ENCODE results near the gene KIF26B.

KIF26B gene

DNA sequence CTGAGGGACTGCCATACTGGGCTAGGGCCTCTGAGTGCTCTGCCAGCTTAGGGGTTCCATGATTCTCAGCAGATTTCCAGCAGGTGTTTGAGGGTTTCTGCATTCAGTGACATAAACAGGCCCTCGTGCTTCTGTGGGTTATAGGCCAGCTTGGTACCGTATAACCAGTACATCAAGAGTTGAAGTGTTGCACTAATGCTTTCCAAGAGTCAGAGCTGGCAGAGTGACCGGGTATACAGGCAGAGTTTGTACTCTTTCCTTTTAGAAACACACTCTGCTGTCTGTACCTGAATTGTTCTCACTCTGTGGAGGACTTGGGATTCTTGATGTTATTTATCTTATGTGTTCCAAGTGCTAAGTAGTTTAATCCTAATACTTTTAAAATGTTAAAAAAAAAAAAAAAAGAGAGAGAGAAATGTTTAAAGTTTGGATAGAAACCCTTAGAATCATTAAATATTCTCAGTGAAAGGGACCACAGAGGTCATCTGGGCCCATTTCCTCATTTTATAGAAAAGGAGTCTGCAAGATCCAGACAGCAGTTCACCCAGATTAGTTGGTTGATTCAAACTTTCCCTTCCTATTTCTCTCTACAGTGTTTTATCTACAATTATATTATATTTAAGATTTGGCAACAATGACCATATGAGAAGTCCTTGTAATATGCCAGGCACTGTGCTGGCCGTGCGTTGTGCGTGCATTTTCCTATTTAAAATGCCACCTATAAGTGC lies 325.8 kb downstream of the KIF26B start:
- DNase-seq: no peak

- no peak for DNase-seq
Measured at GRCh38 chr1:245481261-245481660, 326.5 kb downstream of the KIF26B start.

DNA sequence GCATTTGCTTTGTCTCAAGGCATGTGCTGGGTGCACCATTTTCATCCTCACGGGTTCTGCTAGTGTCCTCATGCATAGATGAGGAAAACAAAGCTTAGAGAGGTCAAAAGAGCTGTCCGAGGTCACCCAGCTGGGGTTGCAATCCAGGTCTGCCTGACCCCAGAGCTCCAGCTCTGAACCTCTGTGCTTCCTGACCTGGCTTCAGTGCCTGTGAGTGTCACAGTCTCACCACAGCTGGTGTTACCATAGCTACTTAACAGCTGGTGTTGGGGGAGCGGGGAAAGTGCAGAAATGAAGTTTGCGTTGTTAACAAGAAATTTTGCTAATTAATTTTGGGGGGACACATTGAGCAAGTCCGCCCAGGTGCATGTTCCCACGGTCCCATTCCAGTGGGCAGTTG lies 328.5 kb downstream of the KIF26B start:
- DNase-seq: no peak

GRCh38 chr1:245484176-245484575 lies 329.4 kb downstream of the KIF26B start:
- no peak for DNase-seq

GRCh38 chr1:245485996-245486395 lies 331.2 kb downstream of the KIF26B start:
- DNase-seq: no peak

- no peak for DNase-seq
Measured at GRCh38 chr1:245486775-245487470, 332.1 kb downstream of the KIF26B start.

DNA sequence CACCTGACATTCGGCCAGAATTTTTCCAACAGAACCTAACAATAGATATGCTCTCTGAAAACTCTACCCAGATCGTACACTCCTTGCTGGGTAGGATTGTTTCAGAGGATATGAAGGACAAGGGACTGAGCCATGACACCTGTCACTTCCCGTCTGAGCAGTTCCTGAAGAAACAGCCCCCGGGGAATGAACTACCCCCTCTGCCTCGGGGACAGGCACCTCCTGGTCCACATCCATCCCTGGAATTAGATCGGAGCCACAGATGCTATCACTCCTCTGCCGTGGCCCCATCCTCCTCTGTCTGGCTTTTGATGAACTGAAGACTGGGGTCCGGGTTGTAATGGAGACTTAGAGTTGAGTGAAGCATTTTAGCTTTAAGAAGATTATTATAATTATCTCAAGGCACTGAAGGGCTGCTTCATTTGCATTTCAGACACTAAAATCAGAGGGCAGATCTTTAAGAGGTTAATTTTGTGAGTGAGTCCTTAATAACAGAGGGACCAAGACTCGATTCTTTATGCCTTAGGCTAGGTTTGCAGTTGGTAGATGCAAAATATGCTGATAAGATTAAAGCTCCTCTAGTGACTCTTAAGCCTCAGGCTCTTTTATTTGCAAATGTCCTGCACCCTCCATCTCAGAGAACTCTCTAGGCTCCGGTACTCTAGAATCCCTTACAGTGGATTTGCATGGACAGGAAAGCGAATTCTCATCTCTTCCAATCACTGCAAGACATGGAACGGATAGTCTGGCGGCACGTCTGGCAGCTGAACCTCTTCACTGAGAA lies 333.8 kb downstream of the KIF26B start:
- no peak for DNase-seq

DNA sequence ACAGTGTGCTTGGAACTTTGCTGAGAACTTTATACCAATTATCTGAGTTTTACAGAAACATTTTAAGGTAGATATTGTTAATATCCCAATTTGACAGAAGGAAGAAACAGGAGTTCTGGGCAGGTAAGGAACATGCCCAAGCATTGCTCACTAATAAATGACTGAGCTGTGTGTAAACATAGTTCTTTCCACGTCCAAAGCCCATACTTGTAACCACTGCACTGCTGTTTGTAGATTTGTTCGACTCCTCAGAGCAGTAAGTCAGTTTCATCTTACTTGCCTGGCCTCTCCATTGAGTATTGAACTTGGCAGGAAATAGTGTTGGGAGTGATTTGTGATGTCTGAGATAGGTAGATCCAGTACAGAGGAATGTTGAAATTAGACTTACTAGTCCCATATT lies 335.1 kb downstream of the KIF26B start:
- DNase-seq: no peak

DNA sequence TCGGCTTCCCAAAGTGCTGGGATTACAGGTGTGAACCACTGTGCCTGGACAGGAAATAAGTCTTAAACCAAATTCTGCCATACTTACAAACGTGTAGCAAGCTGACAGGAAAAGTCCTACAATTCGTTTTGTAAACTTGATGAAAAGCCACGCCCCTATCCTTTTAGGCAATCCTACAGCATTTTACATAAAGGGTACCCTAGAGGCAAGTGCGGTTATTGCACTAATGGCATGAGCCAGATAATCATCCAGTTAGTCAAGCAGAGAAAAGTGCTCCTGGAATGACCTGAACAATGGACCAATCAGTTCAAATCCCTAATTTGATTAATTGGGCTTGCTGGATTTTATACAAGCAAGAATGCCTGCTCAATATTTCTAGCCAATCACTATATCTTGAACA lies 338.2 kb downstream of the KIF26B start:
- DNase-seq: no peak

- DNase-seq: no peak
Measured at GRCh38 chr1:245495681-245496080, 340.9 kb downstream of the KIF26B start.

GRCh38 chr1:245500546-245500945 lies 345.8 kb downstream of the KIF26B start:
- DNase-seq: no peak

- no peak for DNase-seq
Measured at GRCh38 chr1:245501633-245502032, 346.8 kb downstream of the KIF26B start.

DNA sequence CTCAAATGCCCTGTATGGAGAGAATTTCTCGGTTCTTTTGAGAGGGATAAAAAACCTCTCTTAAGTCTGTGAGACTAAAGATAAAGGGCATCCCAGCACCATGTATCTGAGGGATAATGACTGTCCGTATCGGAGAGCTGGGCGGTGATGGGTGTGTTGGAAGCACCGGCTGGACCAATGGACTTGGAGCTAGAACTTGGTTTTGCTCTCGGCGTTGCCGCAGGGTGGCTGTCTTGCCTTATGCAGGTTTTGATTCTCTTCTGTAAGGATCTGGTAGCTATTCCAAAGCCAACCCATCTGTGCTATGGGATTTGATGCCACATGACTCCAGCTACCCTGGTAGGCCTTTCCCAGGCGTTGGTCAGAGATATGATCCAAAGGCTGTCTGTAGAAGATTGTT lies 348.8 kb downstream of the KIF26B start:
- DNase-seq: no peak

GRCh38 chr1:245510144-245510543 lies 355.4 kb downstream of the KIF26B start:
- no peak for DNase-seq

GRCh38 chr1:245512181-245512888 lies 357.6 kb downstream of the KIF26B start:
- DNase-seq: no peak

- DNase-seq: no peak
Measured at GRCh38 chr1:245512980-245513578, 358.3 kb downstream of the KIF26B start.

DNA sequence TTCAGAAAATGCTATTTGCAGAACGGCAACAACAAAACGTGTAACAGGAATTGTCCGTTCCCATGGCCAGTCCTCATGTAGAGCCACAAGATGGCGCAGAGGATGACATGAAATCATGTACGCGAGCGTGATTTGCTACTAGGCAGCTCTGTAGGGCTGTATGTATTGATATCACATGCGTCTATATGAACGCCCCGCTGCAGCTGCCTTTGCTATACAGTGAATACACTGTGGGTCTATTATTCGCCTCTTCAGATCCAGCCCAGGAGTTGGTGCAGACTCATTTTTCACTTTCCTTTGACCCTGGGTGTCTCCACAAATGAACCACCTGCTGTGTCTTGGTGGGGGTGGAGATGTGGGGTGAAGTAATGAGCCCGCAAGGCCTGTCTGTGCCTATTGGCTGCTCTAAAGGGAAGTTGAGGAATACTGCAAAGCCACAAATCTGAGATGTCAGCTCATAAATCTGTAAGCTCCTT lies 361.5 kb downstream of the KIF26B start:
- DNase-seq: no peak

- no peak for DNase-seq
Measured at GRCh38 chr1:245520611-245521010, 365.8 kb downstream of the KIF26B start.

DNA sequence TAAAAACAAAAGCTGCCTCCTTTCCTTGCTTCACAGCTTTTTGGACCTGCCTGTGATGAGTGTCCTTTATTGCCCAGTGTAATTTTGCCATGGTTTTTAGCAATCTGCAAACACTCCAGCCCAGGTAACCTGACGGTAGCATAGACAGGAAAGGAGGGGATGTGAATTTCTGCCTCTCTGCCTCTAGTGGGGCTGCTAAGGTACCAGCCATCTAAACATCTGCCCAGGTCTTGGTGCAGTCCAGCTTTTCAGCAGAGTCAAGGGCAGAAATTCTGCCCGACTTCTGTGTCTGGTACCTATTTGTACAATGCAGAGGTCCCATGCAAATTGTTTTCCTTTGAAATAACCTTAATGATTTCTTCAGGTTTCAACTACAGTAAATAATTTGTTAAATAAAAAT lies 371.4 kb downstream of the KIF26B start:
- DNase-seq: no peak

- no peak for DNase-seq
Measured at GRCh38 chr1:245528258-245528635, 373.5 kb downstream of the KIF26B start.

DNA sequence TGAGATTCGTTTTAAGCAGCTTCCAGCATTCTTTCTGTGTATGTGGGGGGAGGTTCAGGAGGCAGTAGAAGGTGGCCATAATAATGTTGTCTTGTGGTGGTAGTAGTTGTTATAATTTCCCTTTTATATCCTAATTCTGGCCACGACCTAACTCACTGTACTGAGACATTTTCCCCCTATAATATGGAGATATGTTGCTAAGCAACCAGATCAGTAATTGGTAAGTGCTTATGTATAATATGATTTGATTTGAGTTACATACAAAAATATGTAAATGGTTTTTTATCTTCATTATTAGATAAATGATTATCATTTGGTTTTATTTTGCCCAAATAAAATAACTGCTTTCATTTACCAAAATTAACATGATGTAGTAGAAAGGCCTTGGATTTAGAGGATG lies 376.2 kb downstream of the KIF26B start:
- no peak for DNase-seq

DNA sequence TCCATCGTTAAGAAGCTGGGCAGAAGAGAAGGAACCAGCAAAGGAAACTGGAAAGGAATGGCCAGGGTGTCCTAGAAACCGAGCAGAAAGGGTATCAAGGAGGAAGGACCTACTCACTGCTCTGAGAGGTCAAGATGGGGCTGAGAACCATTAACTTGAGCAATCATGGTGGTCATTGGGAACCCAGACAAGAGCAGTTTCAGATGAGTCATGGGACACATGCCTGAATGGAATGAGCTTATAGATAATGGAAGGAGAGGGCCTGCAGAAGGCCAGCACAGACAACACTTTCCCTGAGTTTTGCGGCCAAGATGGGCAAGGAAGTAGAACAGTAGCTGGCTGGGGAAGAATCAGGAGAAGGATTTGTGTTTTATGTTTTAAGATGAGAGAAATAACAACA lies 383.2 kb downstream of the KIF26B start:
- no peak for DNase-seq

GRCh38 chr1:245538671-245539070 lies 383.9 kb downstream of the KIF26B start:
- DNase-seq: no peak
